ENCODE results near the gene CLEC20A.

- TF ChIP-seq, protein P1, sequence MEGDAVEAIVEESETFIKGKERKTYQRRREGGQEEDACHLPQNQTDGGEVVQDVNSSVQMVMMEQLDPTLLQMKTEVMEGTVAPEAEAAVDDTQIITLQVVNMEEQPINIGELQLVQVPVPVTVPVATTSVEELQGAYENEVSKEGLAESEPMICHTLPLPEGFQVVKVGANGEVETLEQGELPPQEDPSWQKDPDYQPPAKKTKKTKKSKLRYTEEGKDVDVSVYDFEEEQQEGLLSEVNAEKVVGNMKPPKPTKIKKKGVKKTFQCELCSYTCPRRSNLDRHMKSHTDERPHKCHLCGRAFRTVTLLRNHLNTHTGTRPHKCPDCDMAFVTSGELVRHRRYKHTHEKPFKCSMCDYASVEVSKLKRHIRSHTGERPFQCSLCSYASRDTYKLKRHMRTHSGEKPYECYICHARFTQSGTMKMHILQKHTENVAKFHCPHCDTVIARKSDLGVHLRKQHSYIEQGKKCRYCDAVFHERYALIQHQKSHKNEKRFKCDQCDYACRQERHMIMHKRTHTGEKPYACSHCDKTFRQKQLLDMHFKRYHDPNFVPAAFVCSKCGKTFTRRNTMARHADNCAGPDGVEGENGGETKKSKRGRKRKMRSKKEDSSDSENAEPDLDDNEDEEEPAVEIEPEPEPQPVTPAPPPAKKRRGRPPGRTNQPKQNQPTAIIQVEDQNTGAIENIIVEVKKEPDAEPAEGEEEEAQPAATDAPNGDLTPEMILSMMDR (conservative IDR thresholded peaks at IDR 0.05): no peak
- no peak for TF ChIP-seq EZH2 (IDR thresholded peaks at IDR 0.05; ENCODE audit: low read depth)
These were observed 61.8 kb downstream of the CLEC20A start for GRCh38 chr1:178434899-178435435.
